ENCODE results near the gene TOMM20. TPM values are rescaled to one million over a fixed set of nuclear protein-coding genes. Genes with fewer than 3 reads are reported as not detected.

The TOMM20 gene
- total RNA-seq, 4 donors from 2014 or later = 117 to 204 (median 157) TPM

DNA sequence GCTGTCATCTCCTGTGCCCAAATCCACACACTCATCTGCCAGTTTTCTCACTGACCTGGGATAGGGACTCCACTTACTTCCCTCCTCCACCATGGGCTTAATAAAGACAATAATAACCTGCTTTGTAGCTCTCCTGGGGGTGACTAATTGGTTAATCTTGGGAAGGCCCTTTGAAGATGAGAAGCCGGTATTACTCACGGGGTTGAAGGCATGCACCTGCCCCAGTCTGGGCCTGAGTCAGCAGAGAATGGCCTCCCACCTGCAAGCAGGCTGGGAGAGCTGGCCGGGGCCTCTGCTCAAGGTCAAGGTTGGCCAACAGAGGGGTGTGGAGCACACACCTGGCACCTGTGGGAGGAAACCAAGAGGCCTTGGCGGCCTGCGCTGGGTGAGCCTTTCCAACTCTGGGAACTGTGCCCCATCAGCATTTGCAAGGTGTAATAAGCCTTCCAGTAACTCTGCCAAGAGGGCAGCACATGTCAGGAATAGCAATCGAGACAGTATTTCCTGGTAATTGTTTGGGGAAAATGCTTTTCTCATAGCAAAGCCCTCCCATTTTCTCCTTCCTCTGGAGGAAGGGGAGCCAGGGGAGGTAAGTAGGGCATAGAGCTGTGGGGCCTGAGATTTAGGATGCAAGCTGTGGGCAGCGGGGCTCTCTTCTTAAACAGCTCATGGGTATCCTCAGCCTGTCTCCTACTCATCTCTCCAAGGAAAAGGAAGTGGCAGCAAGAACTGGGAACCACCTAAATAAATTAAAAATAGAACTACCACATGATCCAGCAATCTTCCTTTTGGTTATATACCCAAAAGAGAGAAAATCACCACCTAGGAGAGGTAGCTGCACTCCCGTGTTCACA lies 49.0 kb downstream of the TOMM20 start:
- no peaks in the 10 kb centered on the region for H3K9me3 ChIP-seq
- DNase-seq = peak; percentile 97
- peaks cover 53 to 80% of the 10 kb centered on the region in 2 donors for H3K4me1 ChIP-seq
- TF ChIP-seq POLR2A (IDR thresholded peaks at IDR 0.05) = peak in 1 of 2 donors; percentile 50
- TF ChIP-seq, protein P1, sequence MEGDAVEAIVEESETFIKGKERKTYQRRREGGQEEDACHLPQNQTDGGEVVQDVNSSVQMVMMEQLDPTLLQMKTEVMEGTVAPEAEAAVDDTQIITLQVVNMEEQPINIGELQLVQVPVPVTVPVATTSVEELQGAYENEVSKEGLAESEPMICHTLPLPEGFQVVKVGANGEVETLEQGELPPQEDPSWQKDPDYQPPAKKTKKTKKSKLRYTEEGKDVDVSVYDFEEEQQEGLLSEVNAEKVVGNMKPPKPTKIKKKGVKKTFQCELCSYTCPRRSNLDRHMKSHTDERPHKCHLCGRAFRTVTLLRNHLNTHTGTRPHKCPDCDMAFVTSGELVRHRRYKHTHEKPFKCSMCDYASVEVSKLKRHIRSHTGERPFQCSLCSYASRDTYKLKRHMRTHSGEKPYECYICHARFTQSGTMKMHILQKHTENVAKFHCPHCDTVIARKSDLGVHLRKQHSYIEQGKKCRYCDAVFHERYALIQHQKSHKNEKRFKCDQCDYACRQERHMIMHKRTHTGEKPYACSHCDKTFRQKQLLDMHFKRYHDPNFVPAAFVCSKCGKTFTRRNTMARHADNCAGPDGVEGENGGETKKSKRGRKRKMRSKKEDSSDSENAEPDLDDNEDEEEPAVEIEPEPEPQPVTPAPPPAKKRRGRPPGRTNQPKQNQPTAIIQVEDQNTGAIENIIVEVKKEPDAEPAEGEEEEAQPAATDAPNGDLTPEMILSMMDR (IDR thresholded peaks at IDR 0.05) = peak in 1 of 6 experiments; percentile 10
- peak overlapping the region; percentile 56 to 99 (median 95) for H3K27ac ChIP-seq
- 37 to 40% methylated on average over 7 to 8 of the region's 8 CpGs for WGBS, 2 donors
- H3K36me3 ChIP-seq = no peaks in the 10 kb centered on the region
- intact Hi-C loops (cut with DNase I) = loop anchor here (5.0 to 10.0 kb wide), 4 partner anchors 92 to 467 kb away; partner anchors contain the start of gene IRF2BP2
- H3K27me3 ChIP-seq = no peaks in the 10 kb centered on the region
- no peak overlapping the region for H3K4me3 ChIP-seq (replicated peaks in 1 of 3)

DNA sequence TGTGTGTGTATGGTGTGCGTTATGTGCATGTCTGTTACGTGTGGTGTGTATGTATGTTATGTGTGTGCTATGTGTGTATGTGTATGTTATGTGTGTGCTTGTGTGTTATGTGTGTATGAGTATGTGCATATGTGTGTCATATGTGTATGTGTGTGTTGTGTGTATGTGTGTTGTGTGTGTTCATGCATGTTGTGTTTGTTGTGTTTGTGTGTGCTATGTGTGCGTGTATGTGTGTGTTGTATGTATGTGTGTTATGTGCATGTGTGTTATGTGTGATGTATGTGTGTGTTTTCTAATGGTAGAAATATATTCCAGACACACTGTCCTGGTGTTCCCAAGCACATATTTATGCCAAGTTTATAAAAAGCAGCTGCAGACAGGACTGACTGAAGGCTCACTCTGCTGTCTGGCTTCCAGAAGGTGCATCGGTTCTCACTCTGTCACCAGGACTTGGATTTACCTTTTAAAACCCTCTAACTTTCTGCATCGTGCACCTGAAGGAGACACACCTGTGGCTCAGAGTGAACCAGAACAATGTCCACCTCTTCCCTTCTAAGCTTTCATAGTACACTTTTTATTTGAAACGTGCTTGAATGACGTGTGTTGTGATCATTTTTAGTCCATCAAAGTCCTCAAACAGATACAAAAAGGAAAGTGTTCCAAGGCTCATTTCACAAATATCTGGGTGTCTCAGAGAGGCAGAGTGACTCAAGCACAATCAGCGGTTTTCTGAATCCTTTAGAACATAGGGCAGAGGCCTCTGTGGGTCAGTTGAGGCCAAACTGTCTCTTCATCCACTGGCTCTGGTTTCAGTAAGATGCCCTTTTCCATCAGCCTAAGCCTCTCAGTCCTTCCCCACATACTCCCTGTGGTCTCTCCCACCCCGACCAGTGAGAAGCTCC lies 49.9 kb downstream of the TOMM20 start:
- peak overlapping the region; percentile 56 to 99 (median 95) for H3K27ac ChIP-seq
- no peaks in the 10 kb centered on the region for H3K36me3 ChIP-seq
- no peak overlapping the region for H3K4me3 ChIP-seq (replicated peaks in 1 of 3)
- peaks cover 58 to 84% of the 10 kb centered on the region in 2 donors for H3K4me1 ChIP-seq
- H3K9me3 ChIP-seq = no peaks in the 10 kb centered on the region
- TF ChIP-seq, protein P1 (IDR thresholded peaks at IDR 0.05) = no peak
- TF ChIP-seq POLR2A (IDR thresholded peaks at IDR 0.05) = no peak
- no peak for DNase-seq
- H3K27me3 ChIP-seq = no peaks in the 10 kb centered on the region
- WGBS, 2 donors = 72 to 73% methylated on average over 8 to 9 of the region's 9 CpGs
- intact Hi-C loops (cut with DNase I) = loop anchor here (5.0 to 10.0 kb wide), 2 partner anchors 91 to 364 kb away; no protein-coding TSS in a partner anchor

GRCh38 chr1:235077571-235078479 lies 50.8 kb downstream of the TOMM20 start:
- Histone ChIP-seq H3K9me3 (no peaks in the 10 kb centered on the region), H3K27me3 (no peaks in the 10 kb centered on the region), H3K27ac (peak overlapping the region; percentile 58 to 99 (median 96)), H3K4me3 (replicated peaks in 1 of 3) (no peak overlapping the region), H3K36me3 (no peaks in the 10 kb centered on the region), H3K4me1 (peaks cover 60 to 85% of the 10 kb centered on the region in 2 donors)
- 80 to 86% methylated on average over 13 to 15 of the region's 15 CpGs for WGBS, 2 donors
- TF ChIP-seq, protein P1 (IDR thresholded peaks at IDR 0.05) = no peak
- TF ChIP-seq POLR2A (IDR thresholded peaks at IDR 0.05) = no peak
- intact Hi-C loops (cut with DNase I) = loop anchor here (5.0 to 10.0 kb wide), 2 partner anchors 91 to 363 kb away; no protein-coding TSS in a partner anchor
- DNase-seq = no peak

DNA sequence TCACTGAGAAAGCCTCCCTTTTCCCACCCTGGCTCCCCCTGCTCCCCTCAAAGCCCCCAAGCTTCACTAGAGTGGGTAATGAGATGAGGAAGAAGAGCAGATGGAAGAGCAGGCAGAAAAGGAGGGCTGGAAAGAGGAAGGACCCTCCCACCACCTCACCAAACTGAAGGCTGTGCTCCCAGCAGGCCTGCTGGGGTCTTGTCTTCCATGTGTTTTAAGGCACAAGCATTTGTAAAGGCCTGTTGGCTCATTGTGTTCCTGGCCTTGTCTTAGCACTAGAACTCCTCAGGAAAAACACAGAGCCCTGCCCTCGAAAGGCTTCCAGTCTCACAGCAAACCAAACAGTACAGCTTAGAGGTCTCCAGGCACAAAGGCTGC lies 51.5 kb downstream of the TOMM20 start:
- intact Hi-C loops (cut with DNase I) = loop anchor here (5.0 to 10.0 kb wide), 2 partner anchors 90 to 362 kb away; no protein-coding TSS in a partner anchor
- TF ChIP-seq, protein P1 (IDR thresholded peaks at IDR 0.05) = no peak
- TF ChIP-seq POLR2A (IDR thresholded peaks at IDR 0.05) = no peak
- H3K9me3 ChIP-seq = no peaks in the 10 kb centered on the region
- no peaks in the 10 kb centered on the region for H3K27me3 ChIP-seq
- 83 to 100% methylated on average over 1 of the region's 1 CpG for WGBS, 2 donors
- H3K36me3 ChIP-seq = no peaks in the 10 kb centered on the region
- no peak overlapping the region for H3K4me3 ChIP-seq (replicated peaks in 1 of 3)
- H3K27ac ChIP-seq = peak overlapping the region; percentile 58 to 99 (median 96)
- no peak for DNase-seq
- H3K4me1 ChIP-seq = peaks cover 53 to 84% of the 10 kb centered on the region in 2 donors

Data from thyroid gland (tissue), 4 donors.